A549 (cell line): ENCODE measurements around the gene IQGAP2. TPM values are rescaled to one million over a fixed set of nuclear protein-coding genes. Genes with fewer than 3 reads are reported as not detected.

Source experiments
- ATAC-seq, 2 experiments: fragments of 200-7000 bp in 1 of 2; fragments of >200 bp in 1 of 2; cut with Nextera tagmentation in 1 of 2; cut with Tn5 transposase in 1 of 2; 3 replicates each; pipeline versions ENCODE4 v1.8.0 to v1.9.1; 2018 to 2020; ENCODE audit warnings: mild to moderate bottlenecking in 1 of 2, moderate library complexity in 1 of 2
- CTCF ChIA-PET: fragments of 300-600 bp; sonication (Branson Sonifier 250); formaldehyde crosslinking; extraction: SDS; loops from one replicate; lab custom pipeline; 2021; ENCODE audit warnings: antibody characterized with exemption, inconsistent platforms; lab: Yijun Ruan, JAX
- POLR2A ChIA-PET: fragments of 350-600 bp; formaldehyde crosslinking; extraction: SDS; loops from one replicate; lab custom pipeline; 2021; ENCODE audit warnings: antibody characterized with exemption, inconsistent platforms; lab: Yijun Ruan, JAX
- DNase-seq, 2 experiments: peaks; one replicate each; pipeline versions ENCODE4 v3.0.0 to v3.0.0-alpha.2; 2011 to 2016; ENCODE audit warnings: low read depth in 1 of 2, low spot score in 1 of 2
- FAIRE-seq: peaks from 2 replicates; lab custom pipeline; 2011; peaks lifted over from hg19 to GRCh38; lab: Jason Lieb, UNC
- H3K27ac ChIP-seq, 2 experiments: fragments of >200 bp; sonication (Bioruptor Twin); formaldehyde crosslinking; 3 replicates each; pipeline ENCODE4 v1.5.1; 2016 to 2017
- H3K4me1 ChIP-seq: fragments of >200 bp; sonication (Bioruptor Twin); formaldehyde crosslinking; 3 replicates; pipeline ENCODE4 v1.6.1; 2016
- H3K4me2 ChIP-seq: fragments of >200 bp; sonication (Bioruptor Twin); formaldehyde crosslinking; 3 replicates; pipeline ENCODE4 v1.6.1; 2016
- H3K4me3 ChIP-seq: fragments of >200 bp; sonication (Bioruptor Twin); formaldehyde crosslinking; 3 replicates; pipeline ENCODE4 v1.5.1; 2016
- H3K9me3 ChIP-seq: fragments of >200 bp; sonication (Bioruptor Twin); formaldehyde crosslinking; 3 replicates; pipeline ENCODE4 v1.6.1; 2016
- BHLHE40 ChIP-seq: IDR thresholded peaks from 2 replicates; pipeline ENCODE4 v1.6.1; 2012; ENCODE audit warnings: low read depth, low read length, inconsistent platforms
- CEBPB ChIP-seq, 2 experiments: fragments of >200 bp in 1 of 2; sonication (Bioruptor Twin) in 1 of 2; formaldehyde crosslinking in 1 of 2; IDR thresholded peaks; 2 replicates each; pipeline ENCODE4 v1.6.1; 2012 to 2016
- CHD2 ChIP-seq: fragments of 150-350 bp; IDR thresholded peaks from 2 replicates; pipeline ENCODE4 v1.6.1; 2014; ENCODE audit warnings: low read length; ENCODE audit not compliant: partially characterized antibody
- CHD4 ChIP-seq: fragments of 200-600 bp; sonication (generic); IDR thresholded peaks from 2 replicates; pipeline ENCODE4 v1.6.1; 2016; ENCODE audit warnings: antibody characterized with exemption, mild to moderate bottlenecking, borderline replicate concordance
- EHF ChIP-seq: fragments of 250-450 bp; sonication (Bioruptor Pico); IDR thresholded peaks from 2 replicates; pipeline ENCODE4 v1.5.0; 2020; ENCODE audit warnings: mild to moderate bottlenecking
- EP300 ChIP-seq, 2 experiments: fragments of >200 bp; sonication (Bioruptor Twin); formaldehyde crosslinking; IDR thresholded peaks; 2 replicates in 1 of 2; 3 replicates in 1 of 2; pipeline ENCODE4 v1.6.1; 2016 to 2017
- FOSB ChIP-seq: fragments of 250-450 bp; sonication (Bioruptor Pico); IDR thresholded peaks from 2 replicates; pipeline ENCODE4 v1.5.0; 2020; ENCODE audit warnings: mild to moderate bottlenecking, moderate library complexity
- HDAC2 ChIP-seq: fragments of 200-600 bp; sonication (generic); IDR thresholded peaks from 2 replicates; pipeline ENCODE4 v1.6.1; 2016
- HEYL ChIP-seq: fragments of 250-450 bp; sonication (Bioruptor Pico); IDR thresholded peaks from 2 replicates; pipeline ENCODE4 v1.8.0; 2021; ENCODE audit warnings: mild to moderate bottlenecking, moderate library complexity
- HOXA7 ChIP-seq: fragments of 250-450 bp; sonication (Bioruptor Pico); IDR thresholded peaks from 2 replicates; pipeline ENCODE4 v1.5.0; 2020; ENCODE audit warnings: mild to moderate bottlenecking, moderate library complexity
- HOXB5 ChIP-seq: fragments of 250-450 bp; sonication (Bioruptor Pico); IDR thresholded peaks from 2 replicates; pipeline ENCODE4 v1.5.0; 2020; ENCODE audit warnings: mild to moderate bottlenecking, moderate library complexity
- JUN ChIP-seq, 2 experiments: fragments of >200 bp; sonication (Bioruptor Twin); formaldehyde crosslinking; IDR thresholded peaks; 2 replicates in 1 of 2; 3 replicates in 1 of 2; pipeline ENCODE4 v1.6.1; 2016 to 2017
- MAFK ChIP-seq: fragments of 450-650 bp; IDR thresholded peaks from 2 replicates; pipeline ENCODE4 v1.6.1; 2014; ENCODE audit not compliant: partially characterized antibody
- MAZ ChIP-seq: fragments of 150-350 bp; IDR thresholded peaks from 2 replicates; pipeline ENCODE4 v1.6.1; 2014; ENCODE audit warnings: antibody characterized with exemption, low read depth, low read length, borderline replicate concordance
- NFE2L2 ChIP-seq: fragments of 150-350 bp; conservative IDR thresholded peaks from 2 replicates; pipeline ENCODE4 v1.6.1; 2014; ENCODE audit warnings: low read length
- NPAS2 ChIP-seq: fragments of 250-450 bp; sonication (Bioruptor Pico); IDR thresholded peaks from 2 replicates; pipeline ENCODE4 v1.8.0; 2022; ENCODE audit warnings: mild to moderate bottlenecking, moderate library complexity, borderline replicate concordance
- RARB ChIP-seq: fragments of 250-450 bp; sonication (Bioruptor Pico); IDR thresholded peaks from 2 replicates; pipeline ENCODE4 v1.8.0; 2021; ENCODE audit warnings: mild to moderate bottlenecking, moderate library complexity
- REST ChIP-seq: fragments of 200-600 bp; sonication (generic); IDR thresholded peaks from 2 replicates; pipeline ENCODE4 v1.6.1; 2016; ENCODE audit warnings: antibody characterized with exemption, mild to moderate bottlenecking, moderate library complexity
- RNF2 ChIP-seq: fragments of 200-600 bp; sonication (generic); IDR thresholded peaks from 2 replicates; pipeline ENCODE4 v1.6.1; 2016; ENCODE audit warnings: low read depth, mild to moderate bottlenecking, antibody characterized with exemption, moderate library complexity, borderline replicate concordance
- TFCP2L1 ChIP-seq: fragments of 250-450 bp; sonication (Bioruptor Pico); IDR thresholded peaks from 2 replicates; pipeline ENCODE4 v1.5.0; 2021; ENCODE audit warnings: mild to moderate bottlenecking
- TP53 ChIP-seq: fragments of 250-450 bp; sonication (Bioruptor Pico); IDR thresholded peaks from 2 replicates; pipeline ENCODE4 v1.5.0; 2021; ENCODE audit warnings: mild to moderate bottlenecking, moderate library complexity
- ZFP36 ChIP-seq: fragments of 450-650 bp; IDR thresholded peaks from 2 replicates; pipeline ENCODE4 v1.6.1; 2014; ENCODE audit warnings: borderline replicate concordance; ENCODE audit not compliant: partially characterized antibody
- ZSCAN20 ChIP-seq: fragments of 250-450 bp; sonication (Bioruptor Pico); IDR thresholded peaks from 2 replicates; pipeline ENCODE4 v1.8.0; 2022; ENCODE audit warnings: mild to moderate bottlenecking, moderate library complexity
- WGBS: methylation state at CpG from one replicate; pipeline ENCODE4 v1.1.6; 2017; ENCODE audit errors: missing lambda C conversion rate; 5-methylcytosine and 5-hydroxymethylcytosine counted together
- polyA plus RNA-seq, 4 experiments: library from polyadenylated mRNA; depleted of rRNA in 3 of 4; stranded (reverse); fragments of >200 nt; fragmentation: RNase III in 1 of 4; extraction: RNeasy Plus Mini Kit Qiagen cat#74134 plus additional on column Dnase treatment in 1 of 4; gene quantifications; 2 replicates in 3 of 4; 3 replicates in 1 of 4; pipeline ENCODE4 v1.2.3, GENCODE V29; 2011 to 2017
- TF ChIP-seq, protein P1 (sequence below): IDR thresholded peaks from 2 replicates; pipeline ENCODE4 v1.6.1; 2012
- TF ChIP-seq, protein P2 (sequence below): IDR thresholded peaks from 2 replicates; pipeline ENCODE4 v1.6.1; 2012; ENCODE audit warnings: low read depth, borderline replicate concordance

Gene IQGAP2
- polyA plus RNA-seq, 2 of the 4 experiments (the other 2 are of a cell fraction) = 5.3 to 10.1 TPM

- no peak for TF ChIP-seq REST
- TF ChIP-seq HOXB5 (CRISPR knock-in tag) = no peak
- TF ChIP-seq HOXA7 (CRISPR knock-in tag) = no peak
These were observed 82.4 kb downstream of the IQGAP2 start (continued) for GRCh38 chr5:76485511-76485910.

- no peak overlapping the region for H3K4me2 ChIP-seq
- TF ChIP-seq HOXB5 (CRISPR knock-in tag) (no peak), NFE2L2 (no peak), RARB (CRISPR knock-in tag) (no peak), JUN (IDR thresholded peaks at IDR 0.05) (no peak), HEYL (CRISPR knock-in tag) (no peak), BHLHE40 (no peak)
- POLR2A ChIA-PET = no interaction called here
- no peak for ATAC-seq
- no peak overlapping the region for H3K27ac ChIP-seq
- H3K4me3 ChIP-seq = no peak overlapping the region
- WGBS = 87% methylated on average over 4 of the region's 4 CpGs
- no peaks in the 10 kb centered on the region for H3K9me3 ChIP-seq
- CTCF ChIA-PET = interaction anchor here (1.1 kb wide), 1 partner anchor 24 kb away, joined by 3 read pairs; no protein-coding TSS in a partner anchor
- FAIRE-seq = no peak
- no peak for DNase-seq
- peaks cover 4% of the 10 kb centered on the region; the same call in 1 of the 3 replicates for H3K4me1 ChIP-seq
These were observed 84.3 kb downstream of the IQGAP2 start for GRCh38 chr5:76487386-76487785.

DNA sequence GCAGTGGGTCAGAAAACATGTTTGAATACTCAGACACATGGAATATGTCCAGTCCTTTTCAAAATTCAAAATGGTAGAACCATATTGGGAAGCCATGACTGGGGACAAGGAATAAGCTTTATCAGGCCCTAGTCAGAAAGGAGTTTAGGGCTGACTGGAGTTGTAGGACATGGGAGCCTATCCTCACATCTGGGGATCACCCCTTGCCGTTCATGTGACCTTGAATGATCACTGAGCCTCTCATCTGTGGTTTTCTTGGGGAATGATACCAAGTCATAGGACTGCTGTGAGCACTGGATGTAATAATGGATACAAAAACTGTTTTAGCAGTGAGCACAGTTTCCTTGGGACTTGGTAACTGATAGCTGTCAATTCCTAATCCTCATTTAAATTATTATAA is 84.7 kb downstream of the IQGAP2 start:
- no peak for DNase-seq
- WGBS = 41% methylated on average over 1 of the region's 1 CpG

GRCh38 chr5:76488969-76489368 is 85.9 kb downstream of the IQGAP2 start:
- no peaks in the 10 kb centered on the region for H3K9me3 ChIP-seq
- ATAC-seq (no peak), FAIRE-seq (no peak), DNase-seq (no peak)
- ChIA-PET POLR2A (no interaction called here), CTCF (no interaction called here)
- H3K4me2 ChIP-seq = no peak overlapping the region
- WGBS = 73% methylated on average over 5 of the region's 6 CpGs
- H3K4me3 ChIP-seq = no peak overlapping the region
- no peak overlapping the region for H3K27ac ChIP-seq
- H3K4me1 ChIP-seq = peaks cover 4% of the 10 kb centered on the region; the same call in 1 of the 3 replicates
- TF ChIP-seq JUN (IDR thresholded peaks at IDR 0.05) = no peak
- TF ChIP-seq TFCP2L1 (CRISPR knock-in tag) = no peak
- TF ChIP-seq, protein P1, sequence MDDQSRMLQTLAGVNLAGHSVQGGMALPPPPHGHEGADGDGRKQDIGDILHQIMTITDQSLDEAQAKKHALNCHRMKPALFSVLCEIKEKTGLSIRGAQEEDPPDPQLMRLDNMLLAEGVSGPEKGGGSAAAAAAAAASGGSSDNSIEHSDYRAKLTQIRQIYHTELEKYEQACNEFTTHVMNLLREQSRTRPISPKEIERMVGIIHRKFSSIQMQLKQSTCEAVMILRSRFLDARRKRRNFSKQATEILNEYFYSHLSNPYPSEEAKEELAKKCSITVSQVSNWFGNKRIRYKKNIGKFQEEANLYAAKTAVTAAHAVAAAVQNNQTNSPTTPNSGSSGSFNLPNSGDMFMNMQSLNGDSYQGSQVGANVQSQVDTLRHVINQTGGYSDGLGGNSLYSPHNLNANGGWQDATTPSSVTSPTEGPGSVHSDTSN = no peak
- TF ChIP-seq ZSCAN20 = no peak
- no peak for TF ChIP-seq CEBPB (IDR thresholded peaks at IDR 0.05)
- no peak for TF ChIP-seq NPAS2 (CRISPR knock-in tag)
- TF ChIP-seq, protein P2, sequence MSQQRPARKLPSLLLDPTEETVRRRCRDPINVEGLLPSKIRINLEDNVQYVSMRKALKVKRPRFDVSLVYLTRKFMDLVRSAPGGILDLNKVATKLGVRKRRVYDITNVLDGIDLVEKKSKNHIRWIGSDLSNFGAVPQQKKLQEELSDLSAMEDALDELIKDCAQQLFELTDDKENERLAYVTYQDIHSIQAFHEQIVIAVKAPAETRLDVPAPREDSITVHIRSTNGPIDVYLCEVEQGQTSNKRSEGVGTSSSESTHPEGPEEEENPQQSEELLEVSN = no peak
- no peak for TF ChIP-seq MAFK

More for the DNA sequence above, 84.7 kb downstream of the IQGAP2 start:
- ChIA-PET CTCF (interaction anchor here (1.1 kb wide), 1 partner anchor 23 kb away, joined by 3 read pairs; no protein-coding TSS in a partner anchor), POLR2A (no interaction called here)
- Histone ChIP-seq H3K9me3 (no peaks in the 10 kb centered on the region), H3K4me2 (no peak overlapping the region), H3K27ac (no peak overlapping the region), H3K4me3 (no peak overlapping the region), H3K4me1 (peaks cover 4% of the 10 kb centered on the region; the same call in 1 of the 3 replicates)
- ATAC-seq = no peak
- no peak for FAIRE-seq
- no peak for TF ChIP-seq FOSB (CRISPR knock-in tag)
- no peak for TF ChIP-seq ZFP36
- TF ChIP-seq EHF (CRISPR knock-in tag) = no peak
- no peak for TF ChIP-seq TP53 (CRISPR knock-in tag)
- no peak for TF ChIP-seq HOXA7 (CRISPR knock-in tag)
- no peak for TF ChIP-seq TFCP2L1 (CRISPR knock-in tag)
- no peak for TF ChIP-seq RNF2
- TF ChIP-seq HDAC2 = no peak
- no peak for TF ChIP-seq NPAS2 (CRISPR knock-in tag)
- no peak for TF ChIP-seq CHD4
- no peak for TF ChIP-seq CHD2
- TF ChIP-seq MAZ = no peak
- no peak for TF ChIP-seq EP300 (IDR thresholded peaks at IDR 0.05)
